LNCaP clone FGC (cell line): ENCODE results near the gene DEPDC1B.
A peak's percentile ranks its signal among the peaks of the same experiment; 100 is the strongest.

Experiments used
- DNase-seq: peaks from one replicate; pipeline ENCODE4 v3.0.0-alpha.2; 2011; ENCODE audit warnings: low read depth
- H3K4me3 ChIP-seq: 2 replicates; pipeline ENCODE4 v1.5.1; 2011; ENCODE audit warnings: mild to moderate bottlenecking, low read depth, low read length, control low read depth
- CTCF ChIP-seq: IDR thresholded peaks from 2 replicates; pipeline ENCODE4 v1.5.1; 2012; ENCODE audit warnings: mild to moderate bottlenecking; ENCODE audit not compliant: control insufficient read depth, insufficient read depth; ENCODE audit errors: extremely low read depth

DEPDC1B gene

GRCh38 chr5:60710362-60710761 is 10.4 kb upstream of the DEPDC1B start:
- TF ChIP-seq CTCF, result no peak
- DNase-seq, result no peak
- no peak overlapping the region for H3K4me3 ChIP-seq

GRCh38 chr5:60705144-60705543 is 5.2 kb upstream of the DEPDC1B start:
- no peak for TF ChIP-seq CTCF
- no peak for DNase-seq

GRCh38 chr5:60703944-60704343 is 4.0 kb upstream of the DEPDC1B start:
- no peak overlapping the region for H3K4me3 ChIP-seq
- TF ChIP-seq CTCF, result no peak
- DNase-seq, result no peak

More at GRCh38 chr5:60705144-60705543, 5.2 kb upstream of the DEPDC1B start:
- H3K4me3 ChIP-seq, result no peak overlapping the region

- H3K4me3 ChIP-seq, result no peak overlapping the region
- TF ChIP-seq CTCF, result no peak
- no peak for DNase-seq
Observed at GRCh38 chr5:60701321-60701968, 1.5 kb upstream of the DEPDC1B start.

- peak overlapping the region; percentile 86 for H3K4me3 ChIP-seq
- no peak for TF ChIP-seq CTCF
- DNase-seq, result no peak
Observed at GRCh38 chr5:60700416-60700757, 421 bp upstream of the DEPDC1B start.

- no peak for TF ChIP-seq CTCF
- H3K4me3 ChIP-seq, result peak overlapping the region; percentile 86
- no peak for DNase-seq
Observed at GRCh38 chr5:60699288-60699608, 718 bp downstream of the DEPDC1B start.

GRCh38 chr5:60698336-60698735 is 1.6 kb downstream of the DEPDC1B start:
- DNase-seq, result no peak

More at GRCh38 chr5:60698336-60698735, 1.6 kb downstream of the DEPDC1B start:
- no peak for TF ChIP-seq CTCF
- H3K4me3 ChIP-seq, result no peak overlapping the region
